GM12892 (cell line): ENCODE results near the gene TRPC4.

ENCODE experiments used
- POLR2A ChIP-seq: IDR thresholded peaks from 2 replicates; pipeline ENCODE4 v1.6.1; 2011; ENCODE audit warnings: low read depth, low read length, control low read depth
- POLR2AphosphoS5 ChIP-seq: IDR thresholded peaks from 2 replicates; pipeline ENCODE4 v1.6.1; 2011; ENCODE audit warnings: low read depth, low read length, control low read depth

- TF ChIP-seq POLR2A (no peak), POLR2AphosphoS5 (no peak)
These were observed 134.3 kb downstream of the TRPC4 start for GRCh38 chr13:37735293-37735692.
